ENCODE data around the gene PTPRJ. TPM values are rescaled to one million over a fixed set of nuclear protein-coding genes. Genes with fewer than 3 reads are reported as not detected.
A peak's percentile ranks its signal among the peaks of the same experiment; 100 is the strongest.

PTPRJ gene
- total and polyA plus RNA-seq, 4 donors, result 4.1 to 24.7 (median 14.6) TPM

DNA sequence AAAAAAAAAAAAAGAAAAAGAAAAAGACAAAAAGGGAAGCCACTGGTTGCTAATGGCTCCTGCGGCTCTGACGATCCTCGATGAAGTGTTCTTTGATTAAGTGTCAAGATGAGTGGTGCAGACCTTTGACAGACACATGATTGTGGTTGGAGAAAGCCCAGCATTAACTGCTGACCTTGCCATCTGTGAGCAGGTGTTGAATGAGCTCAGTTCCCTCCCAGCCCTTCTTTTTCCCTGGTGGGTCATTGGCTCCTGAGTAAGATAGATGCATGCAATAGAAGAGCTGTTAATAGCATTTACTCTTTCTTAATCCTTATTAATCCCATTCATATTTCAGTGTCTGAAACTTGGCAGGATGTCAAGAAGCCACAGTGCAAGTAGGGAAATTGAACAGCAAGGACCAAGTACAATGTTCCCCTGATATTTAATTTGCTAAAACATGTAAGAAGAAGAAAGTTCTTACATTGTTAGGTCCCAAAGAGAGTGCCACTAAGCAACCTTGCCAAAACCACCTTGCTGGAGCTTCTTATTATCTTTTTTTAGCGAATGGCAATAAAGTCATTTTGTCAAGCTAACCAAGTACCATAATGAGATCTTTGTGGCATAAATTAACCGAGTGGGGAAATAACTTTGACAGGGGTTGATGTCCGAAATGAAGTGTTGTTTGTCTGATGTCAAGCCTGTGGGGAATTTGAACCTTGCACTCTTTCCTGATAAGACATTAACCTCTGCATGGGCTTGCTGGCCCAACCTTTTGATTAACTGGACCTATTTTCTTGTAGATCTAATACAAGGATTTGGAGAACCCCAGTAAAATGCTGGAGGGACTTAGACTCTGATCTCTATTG is 113.7 kb downstream of the PTPRJ start (continued):
- TF ChIP-seq, protein P1, sequence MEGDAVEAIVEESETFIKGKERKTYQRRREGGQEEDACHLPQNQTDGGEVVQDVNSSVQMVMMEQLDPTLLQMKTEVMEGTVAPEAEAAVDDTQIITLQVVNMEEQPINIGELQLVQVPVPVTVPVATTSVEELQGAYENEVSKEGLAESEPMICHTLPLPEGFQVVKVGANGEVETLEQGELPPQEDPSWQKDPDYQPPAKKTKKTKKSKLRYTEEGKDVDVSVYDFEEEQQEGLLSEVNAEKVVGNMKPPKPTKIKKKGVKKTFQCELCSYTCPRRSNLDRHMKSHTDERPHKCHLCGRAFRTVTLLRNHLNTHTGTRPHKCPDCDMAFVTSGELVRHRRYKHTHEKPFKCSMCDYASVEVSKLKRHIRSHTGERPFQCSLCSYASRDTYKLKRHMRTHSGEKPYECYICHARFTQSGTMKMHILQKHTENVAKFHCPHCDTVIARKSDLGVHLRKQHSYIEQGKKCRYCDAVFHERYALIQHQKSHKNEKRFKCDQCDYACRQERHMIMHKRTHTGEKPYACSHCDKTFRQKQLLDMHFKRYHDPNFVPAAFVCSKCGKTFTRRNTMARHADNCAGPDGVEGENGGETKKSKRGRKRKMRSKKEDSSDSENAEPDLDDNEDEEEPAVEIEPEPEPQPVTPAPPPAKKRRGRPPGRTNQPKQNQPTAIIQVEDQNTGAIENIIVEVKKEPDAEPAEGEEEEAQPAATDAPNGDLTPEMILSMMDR (IDR thresholded peaks at IDR 0.05; ENCODE audit: low read depth, low read length, missing input control), result no peak
- TF ChIP-seq TAF1 (conservative IDR thresholded peaks at IDR 0.05), result peak; percentile 55
- TF ChIP-seq GABPA (IDR thresholded peaks at IDR 0.05 in 1 of 2, conservative IDR thresholded peaks at IDR 0.05 in 1 of 2), result no peak
- peak; percentile 43 to 62 for TF ChIP-seq JUND (IDR thresholded peaks at IDR 0.05)
- TF ChIP-seq NR2F2 (IDR thresholded peaks at IDR 0.05), result peak; percentile 58
- TF ChIP-seq HNF4G (IDR thresholded peaks at IDR 0.05), result peak; percentile 87
- TF ChIP-seq, protein P2, sequence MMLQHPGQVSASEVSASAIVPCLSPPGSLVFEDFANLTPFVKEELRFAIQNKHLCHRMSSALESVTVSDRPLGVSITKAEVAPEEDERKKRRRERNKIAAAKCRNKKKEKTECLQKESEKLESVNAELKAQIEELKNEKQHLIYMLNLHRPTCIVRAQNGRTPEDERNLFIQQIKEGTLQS (IDR thresholded peaks at IDR 0.05), result no peak
- TF ChIP-seq, protein P3, sequence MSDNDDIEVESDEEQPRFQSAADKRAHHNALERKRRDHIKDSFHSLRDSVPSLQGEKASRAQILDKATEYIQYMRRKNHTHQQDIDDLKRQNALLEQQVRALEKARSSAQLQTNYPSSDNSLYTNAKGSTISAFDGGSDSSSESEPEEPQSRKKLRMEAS (IDR thresholded peaks at IDR 0.05), result peak; percentile 3
- TF ChIP-seq YY1 (IDR thresholded peaks at IDR 0.05), result peak; percentile 48
- peak; percentile 40 for TF ChIP-seq FOXA2 (IDR thresholded peaks at IDR 0.05)
- TF ChIP-seq FOXA1 (IDR thresholded peaks at IDR 0.05), result no peak

DNA sequence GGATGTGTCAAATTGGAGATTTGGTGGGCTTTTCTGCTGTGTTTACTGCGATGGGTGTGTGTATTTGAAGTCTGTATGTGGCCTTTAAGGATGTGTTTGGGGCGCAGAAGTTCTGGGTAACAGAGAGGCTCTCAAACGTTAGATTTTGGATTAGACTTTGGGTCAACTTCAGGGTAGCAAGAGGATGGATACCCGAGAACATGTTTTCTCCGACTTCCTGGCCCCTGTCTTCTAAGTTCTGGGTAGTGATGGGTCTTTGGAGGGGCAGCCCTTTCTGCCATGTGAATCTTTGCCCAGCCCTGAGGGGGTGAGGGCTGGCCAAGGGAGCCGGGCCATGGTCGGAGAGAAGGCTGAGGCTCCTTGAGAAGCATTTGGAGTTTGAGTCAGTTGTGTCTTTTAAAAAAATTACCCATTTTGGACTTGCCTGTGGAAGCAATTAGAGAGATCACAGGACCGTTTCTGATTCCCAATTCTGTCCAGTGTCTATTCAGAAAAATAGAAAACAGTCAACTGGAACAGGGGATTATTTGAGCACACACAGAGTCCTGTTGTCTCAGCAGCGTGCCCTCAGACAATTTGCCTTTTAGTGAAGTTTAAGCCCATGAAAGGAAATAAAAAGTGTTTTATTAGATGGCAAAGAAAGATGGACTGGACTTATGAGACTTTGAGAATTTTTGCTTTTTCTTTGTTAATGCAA is 114.4 kb downstream of the PTPRJ start:
- no peak overlapping the region for H3K4me3 ChIP-seq (ENCODE audit: low read depth in 1 of 3, low read length in 3 of 3)
- no peaks in the 10 kb centered on the region for H3K36me3 ChIP-seq (ENCODE audit: control insufficient read depth in 4 of 4, insufficient read depth in 3 of 4, low read depth in 1 of 4, low read length in 3 of 4)
- TF ChIP-seq, protein P4, sequence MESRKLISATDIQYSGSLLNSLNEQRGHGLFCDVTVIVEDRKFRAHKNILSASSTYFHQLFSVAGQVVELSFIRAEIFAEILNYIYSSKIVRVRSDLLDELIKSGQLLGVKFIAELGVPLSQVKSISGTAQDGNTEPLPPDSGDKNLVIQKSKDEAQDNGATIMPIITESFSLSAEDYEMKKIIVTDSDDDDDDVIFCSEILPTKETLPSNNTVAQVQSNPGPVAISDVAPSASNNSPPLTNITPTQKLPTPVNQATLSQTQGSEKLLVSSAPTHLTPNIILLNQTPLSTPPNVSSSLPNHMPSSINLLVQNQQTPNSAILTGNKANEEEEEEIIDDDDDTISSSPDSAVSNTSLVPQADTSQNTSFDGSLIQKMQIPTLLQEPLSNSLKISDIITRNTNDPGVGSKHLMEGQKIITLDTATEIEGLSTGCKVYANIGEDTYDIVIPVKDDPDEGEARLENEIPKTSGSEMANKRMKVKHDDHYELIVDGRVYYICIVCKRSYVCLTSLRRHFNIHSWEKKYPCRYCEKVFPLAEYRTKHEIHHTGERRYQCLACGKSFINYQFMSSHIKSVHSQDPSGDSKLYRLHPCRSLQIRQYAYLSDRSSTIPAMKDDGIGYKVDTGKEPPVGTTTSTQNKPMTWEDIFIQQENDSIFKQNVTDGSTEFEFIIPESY (IDR thresholded peaks at IDR 0.05), result no peak
- no peak for TF ChIP-seq RXRA (IDR thresholded peaks at IDR 0.05)
- TF ChIP-seq JUND (IDR thresholded peaks at IDR 0.05), result no peak
- TF ChIP-seq YY1 (IDR thresholded peaks at IDR 0.05), result no peak
- TF ChIP-seq GABPA (IDR thresholded peaks at IDR 0.05 in 1 of 2, conservative IDR thresholded peaks at IDR 0.05 in 1 of 2), result no peak
- TF ChIP-seq, protein P1 (IDR thresholded peaks at IDR 0.05; ENCODE audit: low read depth, low read length, missing input control), result no peak
- TF ChIP-seq, protein P2 (IDR thresholded peaks at IDR 0.05), result no peak
- TF ChIP-seq, protein P3 (IDR thresholded peaks at IDR 0.05), result no peak
- no peak for TF ChIP-seq TAF1 (conservative IDR thresholded peaks at IDR 0.05)
- no peak for TF ChIP-seq RAD21 (IDR thresholded peaks at IDR 0.05)
- no peak for TF ChIP-seq HNF4G (IDR thresholded peaks at IDR 0.05)
- no peak for TF ChIP-seq FOXA2 (IDR thresholded peaks at IDR 0.05)
- no peak for TF ChIP-seq NR2F2 (IDR thresholded peaks at IDR 0.05)
- 51% methylated on average over 9 of the region's 9 CpGs for WGBS
- peak overlapping the region; percentile 69 to 80 for H3K27ac ChIP-seq (ENCODE audit: low read depth in 1 of 2, low read length in 2 of 2)
- peak overlapping the region in 1 of 2 donors; percentile 23 for H3K9ac ChIP-seq (ENCODE audit: low read depth in 1 of 2, low read length in 2 of 2)
- peaks cover 12 to 70% (median 42%) of the 10 kb centered on the region in 4 donors for H3K4me1 ChIP-seq (ENCODE audit: control insufficient read depth in 4 of 4, insufficient read depth in 4 of 4, low read length in 3 of 4)
- no peaks in the 10 kb centered on the region for H3K27me3 ChIP-seq (ENCODE audit: control insufficient read depth in 4 of 4, insufficient read depth in 4 of 4, low read length in 3 of 4)
- no peaks in the 10 kb centered on the region for H3K9me3 ChIP-seq (ENCODE audit: control insufficient read depth in 4 of 4, low read length in 3 of 4)
- no peak for DNase-seq (ENCODE audit: low spot score)

Data from liver (tissue), 9 donors.